ENCODE data around the gene AEN.

The AEN gene

DNA sequence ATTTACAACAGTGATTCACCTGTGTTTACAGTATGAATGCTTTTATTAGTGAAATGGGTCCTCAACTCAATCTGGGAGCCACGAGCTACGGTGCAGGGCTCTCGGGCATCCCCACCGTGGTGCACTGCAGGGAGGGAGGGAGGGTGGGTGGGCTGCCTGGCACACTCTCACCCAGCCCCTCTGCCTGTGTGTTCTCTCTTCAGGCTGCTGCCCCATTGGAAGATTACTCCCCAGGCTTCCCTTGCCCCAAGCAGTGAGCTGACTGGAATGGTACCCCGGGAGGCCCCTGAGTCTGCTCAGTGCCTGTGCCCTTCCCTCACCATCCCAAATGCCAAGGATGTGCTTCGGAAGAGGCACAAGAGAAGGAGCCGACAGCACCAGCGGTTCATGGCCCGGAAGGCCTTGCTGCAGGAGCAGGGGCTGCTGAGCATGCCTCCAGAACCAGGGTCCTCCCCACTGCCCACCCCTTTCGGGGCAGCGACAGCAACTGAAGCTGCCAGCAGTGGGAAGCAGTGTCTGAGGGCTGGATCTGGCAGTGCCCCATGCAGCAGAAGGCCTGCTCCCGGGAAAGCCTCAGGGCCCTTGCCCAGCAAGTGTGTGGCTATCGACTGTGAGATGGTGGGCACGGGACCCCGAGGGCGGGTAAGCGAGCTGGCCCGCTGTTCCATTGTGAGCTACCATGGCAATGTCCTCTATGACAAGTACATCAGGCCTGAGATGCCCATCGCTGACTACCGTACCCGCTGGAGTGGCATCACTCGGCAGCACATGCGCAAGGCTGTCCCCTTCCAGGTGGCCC, 5.0 kb downstream of the AEN start:
- Mint-ChIP-seq H3K9me3 (no peaks in the 10 kb centered on the region), H3K4me1 (peaks cover 44% of the 10 kb centered on the region), H3K4me3 (no peak overlapping the region), H3K36me3 (ENCODE audit: low read depth) (peaks cover 42% of the 10 kb centered on the region), H3K27ac (no peak overlapping the region), H3K27me3 (ENCODE audit: low read depth, poor library complexity) (peaks cover 3% of the 10 kb centered on the region)
- TF ChIP-seq, protein P1, sequence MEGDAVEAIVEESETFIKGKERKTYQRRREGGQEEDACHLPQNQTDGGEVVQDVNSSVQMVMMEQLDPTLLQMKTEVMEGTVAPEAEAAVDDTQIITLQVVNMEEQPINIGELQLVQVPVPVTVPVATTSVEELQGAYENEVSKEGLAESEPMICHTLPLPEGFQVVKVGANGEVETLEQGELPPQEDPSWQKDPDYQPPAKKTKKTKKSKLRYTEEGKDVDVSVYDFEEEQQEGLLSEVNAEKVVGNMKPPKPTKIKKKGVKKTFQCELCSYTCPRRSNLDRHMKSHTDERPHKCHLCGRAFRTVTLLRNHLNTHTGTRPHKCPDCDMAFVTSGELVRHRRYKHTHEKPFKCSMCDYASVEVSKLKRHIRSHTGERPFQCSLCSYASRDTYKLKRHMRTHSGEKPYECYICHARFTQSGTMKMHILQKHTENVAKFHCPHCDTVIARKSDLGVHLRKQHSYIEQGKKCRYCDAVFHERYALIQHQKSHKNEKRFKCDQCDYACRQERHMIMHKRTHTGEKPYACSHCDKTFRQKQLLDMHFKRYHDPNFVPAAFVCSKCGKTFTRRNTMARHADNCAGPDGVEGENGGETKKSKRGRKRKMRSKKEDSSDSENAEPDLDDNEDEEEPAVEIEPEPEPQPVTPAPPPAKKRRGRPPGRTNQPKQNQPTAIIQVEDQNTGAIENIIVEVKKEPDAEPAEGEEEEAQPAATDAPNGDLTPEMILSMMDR (IDR thresholded peaks at IDR 0.05) = no peak
- no peak for DNase-seq

DNA sequence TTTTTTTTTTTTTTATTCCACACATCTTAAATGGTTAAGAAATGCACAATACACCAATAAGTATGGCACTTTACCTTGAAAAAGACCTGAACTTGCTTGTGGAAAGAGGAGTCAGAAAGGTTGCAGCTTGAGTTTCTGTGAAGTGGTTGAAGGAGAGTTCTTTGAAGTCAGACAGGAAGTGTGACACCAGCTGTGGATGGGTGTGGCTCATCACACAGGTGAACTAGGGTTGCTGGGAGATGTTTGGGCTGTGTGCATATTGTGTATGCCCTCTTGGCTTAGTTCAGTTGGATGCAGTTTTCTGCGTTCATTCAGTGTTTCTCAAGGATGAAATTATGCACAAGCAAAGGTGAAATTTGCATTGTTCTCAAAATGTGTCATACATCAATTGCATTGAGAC, 6.3 kb downstream of the AEN start:
- no peak for DNase-seq
- no peaks in the 10 kb centered on the region for H3K9me3 Mint-ChIP-seq
- no peak overlapping the region for H3K4me3 Mint-ChIP-seq
- TF ChIP-seq, protein P1 (IDR thresholded peaks at IDR 0.05) = no peak
- H3K36me3 Mint-ChIP-seq (ENCODE audit: low read depth) = peaks cover 55% of the 10 kb centered on the region
- H3K27ac Mint-ChIP-seq = no peak overlapping the region
- H3K27me3 Mint-ChIP-seq (ENCODE audit: low read depth, poor library complexity) = peaks cover 3% of the 10 kb centered on the region
- H3K4me1 Mint-ChIP-seq = peaks cover 33% of the 10 kb centered on the region

DNA sequence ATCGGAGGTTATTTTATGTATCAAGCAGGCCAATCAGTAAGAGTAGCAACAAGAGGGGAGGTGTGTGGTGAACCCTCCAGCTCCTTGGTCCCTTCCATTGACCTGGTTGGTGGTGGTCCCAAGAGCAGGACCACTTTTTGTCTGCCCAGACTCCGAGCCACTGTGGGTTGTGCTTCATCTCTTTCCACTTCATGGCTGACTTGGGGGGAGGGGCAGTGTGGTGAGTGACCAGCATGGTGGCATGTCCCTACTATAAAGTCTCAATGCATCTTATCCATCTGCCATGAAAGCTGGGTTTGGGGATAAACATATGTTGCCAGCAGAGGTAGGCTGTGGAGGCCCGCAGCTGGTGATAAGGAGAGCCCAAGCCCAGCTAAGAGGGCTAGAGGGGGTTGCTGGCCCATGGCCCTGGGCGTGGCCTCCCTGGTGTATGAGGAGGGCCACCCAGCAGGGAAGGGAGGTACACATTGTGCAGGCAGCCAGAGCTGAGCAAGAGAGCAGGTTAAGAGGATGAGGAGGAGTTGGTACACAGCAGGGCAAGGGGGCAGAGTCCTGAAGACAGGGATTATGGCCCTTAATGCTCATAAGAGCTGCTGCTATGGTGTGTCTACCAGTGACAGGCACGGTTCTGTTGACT, 7.0 kb downstream of the AEN start:
- peaks cover 26% of the 10 kb centered on the region for H3K4me1 Mint-ChIP-seq
- H3K27ac Mint-ChIP-seq = peak overlapping the region; percentile 53
- H3K36me3 Mint-ChIP-seq (ENCODE audit: low read depth) = peaks cover 62% of the 10 kb centered on the region
- peaks cover 3% of the 10 kb centered on the region for H3K27me3 Mint-ChIP-seq (ENCODE audit: low read depth, poor library complexity)
- DNase-seq = no peak
- TF ChIP-seq, protein P1 (IDR thresholded peaks at IDR 0.05) = no peak
- no peak overlapping the region for H3K4me3 Mint-ChIP-seq
- H3K9me3 Mint-ChIP-seq = no peaks in the 10 kb centered on the region

DNA sequence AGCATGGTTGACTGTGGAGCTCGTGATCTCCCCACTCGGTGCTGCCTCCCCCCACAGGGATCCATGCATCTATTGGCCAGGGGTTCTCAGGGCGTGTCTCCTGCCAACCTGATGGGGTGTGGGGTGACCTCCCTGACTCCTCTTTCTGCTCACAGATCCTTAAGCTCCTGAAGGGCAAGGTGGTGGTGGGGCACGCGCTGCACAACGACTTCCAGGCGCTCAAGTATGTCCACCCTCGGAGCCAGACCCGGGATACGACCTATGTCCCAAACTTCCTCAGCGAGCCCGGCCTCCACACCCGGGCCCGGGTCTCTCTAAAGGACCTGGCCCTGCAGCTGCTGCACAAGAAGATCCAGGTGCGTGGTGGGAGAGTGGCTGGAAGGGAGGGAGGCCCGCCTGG, 7.9 kb downstream of the AEN start:
- no peak for DNase-seq
- Mint-ChIP-seq H3K9me3 (no peaks in the 10 kb centered on the region), H3K36me3 (ENCODE audit: low read depth) (peaks cover 71% of the 10 kb centered on the region), H3K4me3 (no peak overlapping the region), H3K27me3 (ENCODE audit: low read depth, poor library complexity) (peaks cover 3% of the 10 kb centered on the region), H3K27ac (no peak overlapping the region), H3K4me1 (peaks cover 16% of the 10 kb centered on the region)
- TF ChIP-seq, protein P1 (IDR thresholded peaks at IDR 0.05) = no peak

DNA sequence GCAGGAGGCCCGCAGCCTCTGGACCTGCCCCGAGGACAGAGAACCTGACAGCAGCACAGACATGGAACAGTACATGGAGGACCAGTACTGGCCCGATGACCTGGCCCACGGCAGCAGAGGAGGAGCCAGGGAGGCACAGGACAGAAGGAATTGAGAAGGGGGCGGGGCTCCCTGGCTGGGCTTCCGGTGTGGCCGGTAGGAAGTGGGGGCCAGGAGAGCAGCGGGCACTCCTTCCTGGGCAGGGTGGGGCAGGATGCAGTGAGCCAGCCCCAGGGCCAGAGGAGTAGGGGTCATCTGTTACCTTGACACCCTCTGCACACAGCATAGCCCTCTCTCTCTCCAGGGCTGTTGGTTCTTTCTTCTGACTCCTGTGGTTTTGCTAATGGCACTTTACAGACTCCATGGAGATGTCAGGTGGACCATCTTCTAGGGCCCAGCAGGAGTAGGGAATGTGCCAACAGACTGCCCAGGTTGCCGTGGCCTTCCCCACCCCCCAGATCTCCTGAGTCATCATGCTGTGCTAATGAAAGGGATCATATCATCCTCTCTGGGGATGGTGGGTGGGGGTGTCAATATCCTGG, 9.1 kb downstream of the AEN start:
- no peak overlapping the region for H3K4me3 Mint-ChIP-seq
- peaks cover 5% of the 10 kb centered on the region for H3K4me1 Mint-ChIP-seq
- peak overlapping the region; percentile 78 for H3K27ac Mint-ChIP-seq
- no peaks in the 10 kb centered on the region for H3K9me3 Mint-ChIP-seq
- no peak for DNase-seq
- TF ChIP-seq, protein P1 (IDR thresholded peaks at IDR 0.05) = no peak
- H3K27me3 Mint-ChIP-seq (ENCODE audit: low read depth, poor library complexity) = peaks cover 3% of the 10 kb centered on the region
- H3K36me3 Mint-ChIP-seq (ENCODE audit: low read depth) = peaks cover 77% of the 10 kb centered on the region
